ENCODE results near the gene GLOD4. TPM values are rescaled to one million over a fixed set of nuclear protein-coding genes. Genes with fewer than 3 reads are reported as not detected.
"Not testable (repeated sequence)": the region's sequence is repeated elsewhere in the genome, so short reads cannot be mapped to it uniquely, and the experiment has no call there.

Gene GLOD4
- polyA plus RNA-seq, 3 donors from 2014 or later = 90.8 to 94.9 (median 92.0) TPM

- Mint-ChIP-seq H3K9me3 (no peaks in the 10 kb centered on the region), H3K27ac (no peak overlapping the region), H3K4me3 (no peak overlapping the region), H3K4me1 (peaks cover 21 to 37% of the 10 kb centered on the region in 2 donors), H3K27me3 (ENCODE audit: low read depth in 3 of 3) (peaks cover 7 to 16% (median 9%) of the 10 kb centered on the region in 3 donors), H3K36me3 (peaks cover 8 to 29% (median 26%) of the 10 kb centered on the region in 3 donors)
- no peak for DNase-seq
Measured at GRCh38 chr17:778096-778495, 4.0 kb downstream of the GLOD4 start.

- Mint-ChIP-seq H3K4me3 (no peak overlapping the region), H3K27me3 (ENCODE audit: low read depth in 3 of 3) (peaks cover 0 to 2% (median 0%) of the 10 kb centered on the region in 3 donors), H3K27ac (no peak overlapping the region), H3K4me1 (peaks cover 2 to 12% of the 10 kb centered on the region in 2 donors), H3K9me3 (no peaks in the 10 kb centered on the region), H3K36me3 (peaks cover 18 to 49% (median 39%) of the 10 kb centered on the region in 3 donors)
- no peak for DNase-seq
Measured at GRCh38 chr17:774313-774584, 7.8 kb downstream of the GLOD4 start.

GRCh38 chr17:773467-774312 is 8.4 kb downstream of the GLOD4 start:
- Mint-ChIP-seq H3K4me3 (no peak overlapping the region), H3K4me1 (peaks cover 2 to 12% of the 10 kb centered on the region in 2 donors), H3K36me3 (peaks cover 22 to 54% (median 39%) of the 10 kb centered on the region in 3 donors), H3K27ac (no peak overlapping the region), H3K9me3 (peaks cover 0 to 2% (median 0%) of the 10 kb centered on the region in 6 donors), H3K27me3 (ENCODE audit: low read depth in 3 of 3) (peaks cover 0 to 2% (median 0%) of the 10 kb centered on the region in 3 donors)
- no peak for DNase-seq

DNA sequence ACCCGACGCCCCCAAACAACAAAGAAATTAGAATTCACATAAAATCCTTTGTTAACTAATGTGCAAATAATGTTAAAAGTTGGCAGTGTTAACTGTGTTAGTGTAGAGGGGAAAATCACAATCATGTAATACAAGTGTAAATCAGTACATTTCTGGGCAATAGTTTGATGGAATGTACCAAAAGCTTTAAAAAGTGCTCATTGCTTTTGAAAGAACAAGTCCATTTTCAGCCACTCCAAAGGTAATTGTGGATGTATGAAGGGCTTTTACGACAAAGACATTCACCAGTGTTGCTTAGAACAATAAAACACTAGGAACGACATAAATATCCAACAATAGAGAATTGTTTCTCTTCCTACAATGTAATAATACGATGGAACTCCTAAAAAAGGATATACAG is 9.1 kb downstream of the GLOD4 start:
- Mint-ChIP-seq H3K36me3 (peaks cover 19 to 52% (median 37%) of the 10 kb centered on the region in 3 donors), H3K27ac (no peak overlapping the region), H3K4me3 (no peak overlapping the region), H3K9me3 (peaks cover 0 to 2% (median 0%) of the 10 kb centered on the region in 6 donors), H3K4me1 (peaks cover 2 to 12% of the 10 kb centered on the region in 2 donors), H3K27me3 (ENCODE audit: low read depth in 3 of 3) (peaks cover 0 to 2% (median 0%) of the 10 kb centered on the region in 3 donors)
- DNase-seq = no peak

DNA sequence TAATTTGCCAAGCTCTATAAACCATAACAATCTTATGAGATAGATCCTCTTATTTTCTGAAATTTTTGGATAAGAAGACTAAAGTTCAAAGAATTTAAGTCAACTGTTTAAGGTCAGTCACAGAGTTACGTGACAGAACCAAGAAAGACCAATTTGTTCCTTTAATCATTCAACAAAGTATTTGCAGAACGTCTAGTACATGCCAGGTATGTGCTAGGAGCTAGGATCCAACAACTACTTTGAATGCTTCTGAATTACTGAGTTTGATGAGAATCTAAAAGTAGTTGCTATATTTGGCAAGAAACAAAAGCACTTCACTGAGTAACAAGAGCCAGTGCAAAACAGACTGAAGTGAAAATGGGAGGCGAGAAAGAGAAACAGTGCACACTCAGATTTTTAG is 15.0 kb downstream of the GLOD4 start:
- no peak for DNase-seq
- H3K27ac Mint-ChIP-seq = peak overlapping the region in 1 of 6 donors; percentile 10
- H3K4me1 Mint-ChIP-seq = no peaks in the 10 kb centered on the region
- no peak overlapping the region for H3K4me3 Mint-ChIP-seq
- H3K9me3 Mint-ChIP-seq = peaks cover 0 to 2% (median 0%) of the 10 kb centered on the region in 6 donors
- peaks cover 0 to 3% (median 0%) of the 10 kb centered on the region in 3 donors for H3K27me3 Mint-ChIP-seq (ENCODE audit: low read depth in 3 of 3)
- peaks cover 29 to 52% (median 29%) of the 10 kb centered on the region in 3 donors for H3K36me3 Mint-ChIP-seq

- H3K4me1 Mint-ChIP-seq = no peaks in the 10 kb centered on the region
- H3K9me3 Mint-ChIP-seq = no peaks in the 10 kb centered on the region
- H3K27ac Mint-ChIP-seq = no peak overlapping the region
- peaks cover 17 to 38% (median 26%) of the 10 kb centered on the region in 3 donors for H3K36me3 Mint-ChIP-seq
- DNase-seq = no peak
- no peak overlapping the region for H3K4me3 Mint-ChIP-seq
- H3K27me3 Mint-ChIP-seq (ENCODE audit: low read depth in 3 of 3) = no peaks in the 10 kb centered on the region
Measured at GRCh38 chr17:760371-760770, 21.7 kb downstream of the GLOD4 start.

GRCh38 chr17:759964-760363 is 22.1 kb downstream of the GLOD4 start:
- no peak overlapping the region for H3K27ac Mint-ChIP-seq
- no peak for DNase-seq
- peaks cover 17 to 34% (median 22%) of the 10 kb centered on the region in 3 donors for H3K36me3 Mint-ChIP-seq
- H3K9me3 Mint-ChIP-seq = no peaks in the 10 kb centered on the region
- no peaks in the 10 kb centered on the region for H3K4me1 Mint-ChIP-seq
- H3K27me3 Mint-ChIP-seq (ENCODE audit: low read depth in 3 of 3) = no peaks in the 10 kb centered on the region
- no peak overlapping the region for H3K4me3 Mint-ChIP-seq

DNA sequence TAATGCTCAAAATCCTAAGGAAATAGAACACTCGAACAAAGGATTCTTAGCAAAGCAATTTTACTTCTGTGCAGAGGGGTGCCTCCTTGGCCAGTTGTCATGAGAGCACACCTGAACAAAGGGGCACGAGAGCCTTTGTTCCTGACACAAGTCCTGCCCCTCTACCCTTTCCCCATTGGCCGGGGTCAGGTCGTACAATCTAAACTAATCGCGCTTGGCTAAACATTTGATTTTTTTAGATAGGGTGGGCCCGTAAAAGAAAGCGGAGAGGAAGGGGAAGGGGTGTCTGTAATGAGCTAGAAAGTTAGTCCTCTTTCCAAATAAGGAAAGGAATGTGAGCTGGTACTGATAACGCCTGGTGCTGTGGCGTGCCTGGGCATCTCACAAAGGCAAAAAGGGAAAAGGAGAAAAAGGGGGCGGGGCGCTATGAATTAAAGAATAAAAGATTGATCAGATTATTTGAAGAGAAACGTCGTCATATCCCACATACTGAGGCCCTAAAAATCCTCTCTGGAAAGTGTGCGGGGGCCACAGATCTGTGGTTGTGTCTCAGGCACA is 26.0 kb downstream of the GLOD4 start:
- not testable (repeated sequence) for H3K9me3 Mint-ChIP-seq, DNase-seq, H3K27ac Mint-ChIP-seq, H3K4me3 Mint-ChIP-seq
- H3K27me3 Mint-ChIP-seq (ENCODE audit: low read depth in 3 of 3) = peaks cover 5 to 11% (median 5%) of the 10 kb centered on the region in 3 donors
- H3K4me1 Mint-ChIP-seq = peaks cover 13 to 17% of the 10 kb centered on the region in 2 donors
- peaks cover 6 to 22% (median 12%) of the 10 kb centered on the region in 3 donors for H3K36me3 Mint-ChIP-seq

- Mint-ChIP-seq H3K36me3 (peaks cover 6 to 16% (median 12%) of the 10 kb centered on the region in 3 donors), H3K27me3 (ENCODE audit: low read depth in 3 of 3) (peaks cover 5 to 11% (median 5%) of the 10 kb centered on the region in 3 donors), H3K4me1 (peaks cover 20 to 21% of the 10 kb centered on the region in 2 donors)
- H3K4me3 Mint-ChIP-seq, H3K27ac Mint-ChIP-seq, DNase-seq, H3K9me3 Mint-ChIP-seq: not testable (repeated sequence)
Measured at GRCh38 chr17:755319-755961, 26.6 kb downstream of the GLOD4 start.

GRCh38 chr17:753418-753817 is 28.7 kb downstream of the GLOD4 start:
- Mint-ChIP-seq H3K9me3 (no peaks in the 10 kb centered on the region), H3K4me3 (peak overlapping the region; percentile 63 to 82 (median 79)), H3K4me1 (peaks cover 32 to 34% of the 10 kb centered on the region in 2 donors), H3K27me3 (ENCODE audit: low read depth in 3 of 3) (peaks cover 5 to 11% (median 5%) of the 10 kb centered on the region in 3 donors), H3K36me3 (peaks cover 0 to 9% (median 8%) of the 10 kb centered on the region in 3 donors), H3K27ac (peak overlapping the region in 5 of 6 donors; percentile 40 to 68 (median 62))
- no peak for DNase-seq

- peaks cover 4 to 9% (median 8%) of the 10 kb centered on the region in 3 donors for H3K36me3 Mint-ChIP-seq
Measured at GRCh38 chr17:752620-753219, 29.4 kb downstream of the GLOD4 start.

GRCh38 chr17:752002-752619 is 30.0 kb downstream of the GLOD4 start, which contains the start of gene GEMIN4:
GEMIN4 (minus strand) TSS chr17:752264; CDS start chr17:752142, 122 bp downstream.
- Mint-ChIP-seq H3K9me3 (no peaks in the 10 kb centered on the region), H3K27ac (peak within 1 kb of the TSS; percentile 74 to 96 (median 92)), H3K4me3 (peak within 1 kb of the TSS; percentile 93 to 95 (median 95)), H3K4me1 (peaks cover 32 to 36% of the 10 kb centered on the region in 2 donors), H3K36me3 (peaks cover 4 to 7% (median 6%) of the 10 kb centered on the region in 3 donors), H3K27me3 (ENCODE audit: low read depth in 3 of 3) (peaks cover 5 to 11% (median 5%) of the 10 kb centered on the region in 3 donors)
- DNase-seq = peak; percentile 96 to 97 (median 97)

More at GRCh38 chr17:752620-753219, 29.4 kb downstream of the GLOD4 start:
- Mint-ChIP-seq H3K27me3 (ENCODE audit: low read depth in 3 of 3) (peaks cover 5 to 11% (median 5%) of the 10 kb centered on the region in 3 donors), H3K9me3 (no peaks in the 10 kb centered on the region), H3K27ac (peak overlapping the region; percentile 64 to 96 (median 90)), H3K4me3 (peak overlapping the region; percentile 91 to 95 (median 93)), H3K4me1 (peaks cover 32 to 36% of the 10 kb centered on the region in 2 donors)
- DNase-seq = no peak
